ENCODE data around the gene ECSCR. TPM values are rescaled to one million over a fixed set of nuclear protein-coding genes. Genes with fewer than 3 reads are reported as not detected.

The ECSCR gene
- polyA plus RNA-seq, 1 donor: 21.9 TPM

DNA sequence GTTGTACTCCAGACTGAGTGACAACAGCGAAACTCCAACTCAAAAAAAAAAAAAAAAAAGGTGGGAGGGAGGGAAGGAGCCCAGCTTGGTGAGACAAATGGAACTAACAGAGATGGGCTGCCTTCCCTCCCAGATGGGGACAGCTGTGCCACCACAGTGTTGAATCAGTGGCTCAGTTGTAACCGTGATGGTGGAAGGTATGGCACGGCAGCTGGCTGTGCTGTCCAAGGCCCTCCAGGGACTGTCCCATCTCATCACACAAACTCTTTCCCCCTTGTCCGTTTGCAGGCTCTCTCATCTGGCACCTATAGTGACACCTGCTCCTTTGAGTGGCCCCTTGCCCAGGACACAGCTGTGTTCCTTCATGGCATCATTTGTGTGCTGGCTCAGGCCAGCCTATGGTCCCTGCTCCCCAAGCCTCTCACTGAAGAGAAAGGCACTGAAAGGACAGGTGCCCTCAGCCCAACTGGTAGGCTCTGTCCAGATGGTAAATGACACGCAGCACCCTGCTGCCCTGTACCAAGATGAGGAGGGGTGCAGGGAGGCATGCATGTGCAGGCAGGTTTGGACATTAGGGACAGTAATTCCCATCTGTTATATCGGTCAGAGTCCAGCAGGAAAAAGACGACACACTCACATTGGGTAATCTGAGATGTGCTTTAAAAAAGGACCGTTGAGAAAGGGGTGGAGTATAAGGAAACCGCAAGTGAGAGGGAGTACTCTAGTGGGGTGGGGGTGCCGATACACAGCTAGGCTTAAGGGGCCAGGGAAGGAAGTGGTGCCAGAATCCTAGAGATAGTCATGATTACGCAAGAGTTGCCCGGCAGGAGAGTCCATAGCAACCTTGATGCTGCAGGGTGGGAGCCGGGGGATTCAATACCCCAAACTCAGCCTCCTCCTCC, 12.6 kb upstream of the ECSCR start:
- DNase-seq: no peak

DNA sequence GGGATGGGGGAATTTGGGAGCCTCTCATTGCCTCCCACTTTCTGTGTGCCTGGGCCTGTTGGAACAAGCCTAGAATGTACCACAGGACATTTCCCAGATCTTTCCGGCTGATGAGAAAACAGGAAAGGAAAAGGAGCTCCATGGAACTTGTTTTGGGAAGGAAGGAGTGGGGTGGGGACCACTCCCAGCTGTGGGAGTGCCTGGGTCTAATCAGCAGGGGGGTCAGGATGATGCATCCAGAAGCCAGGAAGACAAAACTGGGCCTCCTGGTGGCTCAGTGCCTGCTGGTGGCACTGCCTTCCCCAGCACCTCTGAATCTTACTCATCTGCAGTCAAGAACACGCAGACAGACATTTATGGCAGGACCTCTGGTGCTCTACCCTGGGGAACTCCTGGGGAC, 11.0 kb upstream of the ECSCR start:
- no peak for DNase-seq

DNA sequence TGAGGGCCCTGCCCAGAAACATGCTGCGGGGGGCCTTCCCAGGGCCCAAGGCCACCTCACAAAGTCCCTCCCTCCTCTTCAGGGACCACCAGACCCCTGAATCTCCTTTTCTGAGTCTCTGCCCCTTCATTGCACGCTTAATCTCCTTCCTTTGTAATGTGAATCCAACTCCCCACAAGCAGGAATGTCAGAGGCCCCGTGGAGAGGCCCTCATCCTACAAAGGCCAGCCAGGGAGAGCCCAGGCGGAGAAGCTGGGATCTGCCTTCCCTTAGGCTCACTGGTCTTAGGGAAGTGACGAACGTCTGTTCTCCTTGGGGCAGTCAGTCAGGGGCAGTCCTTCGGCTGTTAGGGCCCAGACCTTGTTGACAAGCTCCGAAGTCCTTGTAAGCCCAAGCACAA, 10.6 kb upstream of the ECSCR start:
- DNase-seq: peak; percentile 51

DNA sequence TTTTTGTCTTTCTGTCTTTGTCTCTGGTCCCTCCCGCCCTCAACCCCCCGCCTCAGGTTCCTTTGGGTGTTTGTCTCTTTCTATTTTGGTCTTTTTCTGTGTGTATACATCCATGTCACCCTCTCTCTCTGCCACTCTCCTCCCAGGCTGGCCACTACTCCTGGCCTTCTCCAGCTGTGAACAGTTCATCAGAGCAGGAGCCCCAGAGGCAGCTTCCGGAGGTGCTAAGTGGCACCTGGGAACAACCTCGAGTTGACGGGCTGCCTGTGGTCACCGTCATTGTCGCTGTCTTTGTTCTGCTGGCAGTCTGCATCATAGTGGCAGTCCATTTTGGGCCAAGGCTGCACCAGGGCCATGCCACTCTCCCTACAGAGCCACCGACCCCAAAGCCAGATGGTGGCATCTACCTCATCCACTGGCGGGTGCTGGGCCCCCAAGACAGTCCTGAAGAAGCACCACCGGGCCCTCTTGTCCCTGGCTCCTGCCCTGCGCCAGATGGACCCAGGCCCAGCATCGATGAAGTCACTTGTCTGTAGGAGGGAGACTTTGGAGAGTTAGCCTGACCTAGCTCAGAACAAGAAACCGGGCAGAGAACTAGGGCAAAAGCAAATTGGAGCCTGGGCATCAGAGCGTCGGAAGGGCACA, 10.0 kb upstream of the ECSCR start:
- DNase-seq: no peak

DNA sequence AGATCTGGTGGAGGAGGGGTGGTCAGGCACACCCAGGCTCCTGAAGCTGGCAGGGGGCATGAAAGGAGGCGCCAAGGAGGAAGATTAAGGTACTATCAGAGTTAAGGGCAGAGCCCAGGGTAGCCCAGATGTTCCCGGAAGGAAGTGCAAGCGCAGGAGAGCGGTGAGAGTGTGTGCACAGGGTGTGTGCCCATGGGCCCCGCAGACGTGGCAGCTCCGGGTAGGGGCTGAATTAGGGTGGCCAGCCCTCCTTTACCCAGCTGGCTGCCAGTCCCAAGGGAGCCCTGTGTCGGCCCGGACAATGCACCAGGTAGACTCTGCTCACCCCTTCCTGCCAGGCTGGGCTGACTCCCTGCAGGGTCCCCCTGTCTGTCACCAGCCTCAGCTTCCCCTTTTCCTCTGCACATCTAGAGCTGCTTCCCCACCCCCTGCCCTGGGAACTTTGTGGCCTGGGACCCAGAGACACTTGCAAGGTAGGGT, 8.3 kb upstream of the ECSCR start, which contains the start of gene SMIM33:
Gene SMIM33 (plus strand): TSS at position 184 of the 480 bp plus-strand sequence. CDS start 118 bp downstream, at position 302.
- DNase-seq: no peak

DNA sequence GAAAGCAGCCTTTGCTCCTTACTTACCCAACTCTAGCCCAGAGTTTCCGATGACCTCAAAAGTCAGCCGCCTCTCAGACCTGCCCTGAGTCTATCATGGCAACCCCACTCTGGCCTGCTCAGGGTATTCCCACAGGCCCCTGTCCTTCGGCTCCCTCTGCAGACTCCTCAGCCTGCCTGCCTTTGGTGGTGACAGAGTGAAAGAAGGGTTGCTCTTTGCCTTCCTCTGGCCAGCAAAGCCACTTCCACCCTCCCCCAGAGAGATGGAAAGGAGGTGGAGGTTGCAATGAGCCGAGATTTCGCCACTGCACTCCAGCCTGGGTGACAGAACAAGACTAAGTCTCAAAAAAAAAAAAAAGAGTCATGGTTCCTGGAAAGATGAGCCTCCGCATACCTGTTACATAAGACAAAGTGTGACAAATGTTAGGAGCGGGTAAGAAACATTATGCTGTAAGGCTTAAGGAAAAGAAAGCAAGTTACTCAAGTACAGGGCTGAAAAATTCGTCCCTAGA, 5.9 kb upstream of the ECSCR start:
- no peak for DNase-seq

DNA sequence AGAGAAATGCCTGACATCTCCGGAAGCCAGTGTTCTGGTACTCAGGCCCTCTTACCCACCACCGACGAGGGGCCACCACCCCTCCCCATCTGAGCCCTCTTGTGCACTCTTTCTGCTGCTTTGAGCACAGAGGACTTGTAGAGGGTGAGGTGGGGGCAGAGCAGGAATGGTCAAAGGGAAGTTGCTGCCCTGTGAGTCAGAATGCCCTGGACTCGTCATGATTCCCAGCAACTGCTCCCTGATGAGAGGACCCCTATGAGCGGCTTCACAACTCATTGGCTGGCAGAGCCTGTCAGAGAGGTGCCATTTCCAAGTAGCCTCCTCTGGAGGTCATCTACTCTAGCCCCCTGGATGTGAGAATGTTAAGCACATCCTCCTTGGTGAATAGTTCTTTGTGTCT, 845 bp downstream of the ECSCR start:
- no peak for DNase-seq

DNA sequence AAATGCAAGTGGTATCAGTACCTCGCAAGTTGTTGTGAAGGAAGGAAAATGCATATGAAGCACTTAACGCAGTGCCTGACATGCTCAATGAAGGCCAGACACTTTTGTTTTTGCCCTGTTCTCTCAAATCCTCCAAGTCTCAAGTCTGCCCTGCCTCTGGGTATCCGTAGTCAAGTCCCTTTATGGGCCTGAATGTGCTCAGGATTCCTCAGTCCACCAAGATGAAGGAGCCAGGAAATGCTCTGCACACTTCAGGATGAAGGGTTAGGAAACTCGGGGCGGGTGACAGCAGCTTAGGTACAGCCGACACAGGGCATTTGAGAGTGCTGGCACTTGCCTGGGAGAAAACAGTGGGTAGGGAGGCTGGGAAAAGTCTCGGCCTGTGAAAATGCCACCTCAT, 1.4 kb downstream of the ECSCR start:
- DNase-seq: no peak

DNA sequence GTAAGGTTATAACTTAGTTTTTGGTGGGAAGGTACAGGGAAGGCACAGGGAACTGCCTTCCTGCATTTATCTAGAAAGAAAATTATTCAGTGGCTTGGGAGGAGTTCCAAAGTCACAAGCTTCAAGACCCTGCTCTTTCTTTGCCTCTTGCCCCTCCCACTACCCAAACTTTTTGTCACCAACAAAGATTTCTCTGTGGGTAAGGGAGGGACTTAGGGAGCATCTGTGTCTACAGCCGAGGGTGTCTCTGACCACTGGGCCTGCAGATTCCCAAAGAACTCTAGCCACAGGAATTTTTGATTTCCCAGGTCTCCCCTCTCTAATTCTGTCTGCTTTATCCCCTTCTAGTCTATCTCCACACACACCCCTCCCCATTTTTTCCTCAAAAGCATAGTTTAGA, 2.1 kb downstream of the ECSCR start:
- DNase-seq: no peak

DNA sequence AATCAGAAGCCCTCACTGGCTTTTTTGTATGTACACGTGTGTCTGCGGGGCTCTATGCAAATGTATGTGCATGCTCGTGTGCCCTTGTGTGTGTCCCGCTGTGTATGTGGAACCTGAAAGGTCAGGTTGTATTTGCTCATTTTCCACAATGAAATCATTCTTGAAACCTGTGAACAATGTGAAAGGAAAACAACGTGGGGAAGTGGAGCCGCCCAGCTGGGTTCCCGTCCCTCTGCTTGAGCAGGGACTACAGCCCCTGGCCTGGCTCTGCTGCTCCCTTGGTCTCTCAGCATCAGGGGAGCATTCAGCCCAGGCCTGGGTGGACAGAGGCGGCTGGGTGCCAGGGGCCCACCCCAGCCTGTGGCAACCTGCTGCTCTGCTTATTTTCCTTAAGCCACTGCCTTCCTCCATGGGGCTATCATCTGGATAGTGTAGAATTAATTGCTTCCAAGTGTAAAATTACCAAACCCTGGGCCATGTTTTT, 3.0 kb downstream of the ECSCR start:
- DNase-seq: no peak

DNA sequence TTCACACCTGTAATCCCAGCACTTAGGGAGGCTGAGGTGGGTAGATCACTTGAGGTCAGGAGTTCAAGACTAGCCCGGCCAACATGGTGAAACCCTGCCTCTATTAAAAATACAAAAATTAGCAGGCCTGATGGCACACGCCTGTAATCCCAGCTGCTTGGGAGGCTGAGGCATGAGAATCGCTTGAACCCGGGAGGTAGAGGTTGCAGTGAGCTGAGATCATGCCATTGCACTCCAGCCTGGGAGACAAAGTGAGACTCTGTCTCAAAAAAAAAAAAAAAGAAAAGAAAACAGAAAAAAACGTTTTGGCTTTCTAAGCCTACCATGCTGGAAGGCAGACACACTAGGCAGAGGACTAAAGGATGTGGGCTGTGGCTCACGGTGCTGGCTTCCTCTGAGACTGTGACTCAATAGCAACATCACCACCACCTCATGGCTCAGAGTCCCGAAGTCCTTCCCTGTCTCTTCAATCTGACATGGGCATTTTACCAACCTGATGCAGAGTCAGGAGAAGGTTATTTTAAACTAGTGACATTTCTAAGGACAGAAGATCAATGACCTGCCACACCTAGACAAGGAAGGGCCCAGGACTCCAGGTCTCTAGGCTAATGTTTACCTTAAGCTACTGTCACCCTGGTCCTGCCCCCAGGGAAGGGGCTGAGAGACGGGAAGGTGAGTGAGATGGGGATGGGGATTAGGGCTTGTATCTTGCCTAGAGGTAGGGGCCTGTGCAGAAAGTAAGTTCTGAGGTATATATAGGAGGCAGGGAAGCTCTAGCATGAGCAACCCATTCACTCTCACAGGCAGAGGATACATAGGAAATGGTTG, 3.7 kb downstream of the ECSCR start:
- DNase-seq: no peak

DNA sequence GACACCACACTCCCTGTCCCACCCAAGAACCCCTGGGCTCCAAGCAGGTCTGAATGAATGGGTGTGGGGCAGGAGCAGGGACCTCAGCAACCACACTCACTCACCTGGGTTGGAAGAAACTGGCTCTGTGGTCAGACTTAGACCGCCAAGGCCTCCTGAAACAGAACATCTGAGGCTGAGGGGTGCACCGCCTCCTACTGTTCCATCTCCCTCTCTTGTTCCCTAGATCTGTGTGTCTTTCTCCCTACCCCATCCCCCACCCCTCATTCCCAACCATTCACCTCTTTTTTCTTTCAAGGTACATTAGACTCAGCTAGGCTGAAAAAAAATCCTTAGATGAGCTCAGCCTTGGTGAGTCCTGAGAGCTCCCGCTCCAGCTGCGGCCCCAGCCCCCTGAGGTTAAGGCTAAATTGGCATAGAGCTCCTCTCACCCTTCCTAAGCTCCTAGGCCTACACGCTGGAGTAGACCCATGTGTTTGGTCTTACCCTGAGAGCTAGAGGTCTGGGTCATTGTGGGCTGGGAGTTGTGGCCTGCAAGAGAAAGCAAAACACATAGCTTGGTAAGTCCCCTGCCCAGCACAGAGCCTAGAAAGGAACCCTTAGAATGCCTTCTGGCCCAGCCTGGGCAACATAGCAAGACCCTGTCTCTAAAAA, 4.8 kb downstream of the ECSCR start:
- DNase-seq: no peak

DNA sequence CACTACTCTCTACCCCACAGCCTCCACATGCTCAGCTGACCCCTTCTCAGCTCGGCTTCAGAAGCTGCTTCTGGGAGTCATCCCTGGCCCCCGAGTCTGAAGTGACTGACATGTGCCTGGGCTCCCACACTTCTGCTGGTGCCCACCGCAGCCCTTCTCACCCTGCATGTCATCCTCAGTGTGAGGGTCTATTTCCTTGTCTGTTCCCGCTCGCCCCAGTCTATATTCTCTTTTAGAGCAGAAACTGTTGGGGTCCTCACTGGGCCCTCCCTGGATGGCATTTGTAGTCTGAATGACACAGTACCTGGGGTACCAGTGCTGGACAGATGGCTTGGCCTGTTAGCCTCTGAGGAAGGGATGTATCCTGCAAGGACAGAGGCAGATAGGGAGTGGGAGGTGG, 5.3 kb downstream of the ECSCR start:
- no peak for DNase-seq

DNA sequence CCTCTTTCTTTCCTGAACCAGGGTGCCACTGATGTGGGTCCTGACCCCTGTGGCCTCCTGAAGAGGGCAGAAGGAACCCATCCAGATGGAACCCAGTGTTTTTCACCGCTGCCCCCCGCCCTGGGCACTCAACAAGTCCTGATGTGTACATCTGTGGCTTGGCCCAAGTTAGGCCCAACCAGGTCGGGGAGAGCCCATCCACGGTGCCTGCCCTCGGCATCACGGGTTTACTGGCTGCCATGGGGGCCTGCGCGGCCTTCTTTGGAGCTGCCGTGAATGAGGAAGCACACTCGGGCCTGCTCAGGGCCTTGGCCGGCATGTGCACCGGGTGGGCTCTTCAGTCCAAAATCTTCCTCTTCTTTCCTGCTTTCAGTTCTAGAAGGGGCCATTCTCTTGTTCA, 5.8 kb downstream of the ECSCR start:
- DNase-seq: no peak

DNA sequence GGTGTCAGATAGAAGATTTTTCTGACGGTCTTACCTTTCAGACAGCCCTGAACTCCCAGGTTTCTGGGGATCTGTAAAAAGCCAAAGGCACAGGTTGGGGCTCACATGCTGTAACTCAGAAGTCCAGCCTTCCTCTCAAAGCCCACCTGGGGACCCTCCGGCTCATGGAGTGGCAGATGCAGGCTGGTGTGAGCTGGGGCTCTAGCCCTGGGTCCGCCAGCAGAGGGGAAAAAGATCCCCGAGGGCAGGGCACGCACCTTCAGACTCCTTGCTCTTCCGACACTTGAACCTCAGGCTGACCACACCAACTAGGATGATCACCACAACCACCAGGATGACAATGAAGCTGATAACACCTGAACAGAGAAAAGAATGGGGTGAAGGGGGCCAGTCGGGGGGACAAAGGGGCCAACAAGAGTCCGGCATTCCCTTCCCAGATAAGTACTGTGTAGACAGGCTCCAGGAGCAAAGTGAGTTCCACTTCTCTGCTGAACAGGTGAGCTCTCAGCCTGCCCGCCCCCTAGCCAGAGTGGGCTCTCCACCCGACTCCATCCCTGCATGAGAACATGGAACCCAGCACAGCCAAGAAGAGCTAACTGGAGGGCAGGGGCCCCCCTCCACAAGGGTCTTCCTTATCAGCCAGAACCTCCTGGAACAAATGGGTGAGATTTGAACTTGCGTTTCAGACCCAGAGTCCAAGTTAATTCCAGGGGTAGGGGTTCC, 7.8 kb downstream of the ECSCR start:
- no peak for DNase-seq

DNA sequence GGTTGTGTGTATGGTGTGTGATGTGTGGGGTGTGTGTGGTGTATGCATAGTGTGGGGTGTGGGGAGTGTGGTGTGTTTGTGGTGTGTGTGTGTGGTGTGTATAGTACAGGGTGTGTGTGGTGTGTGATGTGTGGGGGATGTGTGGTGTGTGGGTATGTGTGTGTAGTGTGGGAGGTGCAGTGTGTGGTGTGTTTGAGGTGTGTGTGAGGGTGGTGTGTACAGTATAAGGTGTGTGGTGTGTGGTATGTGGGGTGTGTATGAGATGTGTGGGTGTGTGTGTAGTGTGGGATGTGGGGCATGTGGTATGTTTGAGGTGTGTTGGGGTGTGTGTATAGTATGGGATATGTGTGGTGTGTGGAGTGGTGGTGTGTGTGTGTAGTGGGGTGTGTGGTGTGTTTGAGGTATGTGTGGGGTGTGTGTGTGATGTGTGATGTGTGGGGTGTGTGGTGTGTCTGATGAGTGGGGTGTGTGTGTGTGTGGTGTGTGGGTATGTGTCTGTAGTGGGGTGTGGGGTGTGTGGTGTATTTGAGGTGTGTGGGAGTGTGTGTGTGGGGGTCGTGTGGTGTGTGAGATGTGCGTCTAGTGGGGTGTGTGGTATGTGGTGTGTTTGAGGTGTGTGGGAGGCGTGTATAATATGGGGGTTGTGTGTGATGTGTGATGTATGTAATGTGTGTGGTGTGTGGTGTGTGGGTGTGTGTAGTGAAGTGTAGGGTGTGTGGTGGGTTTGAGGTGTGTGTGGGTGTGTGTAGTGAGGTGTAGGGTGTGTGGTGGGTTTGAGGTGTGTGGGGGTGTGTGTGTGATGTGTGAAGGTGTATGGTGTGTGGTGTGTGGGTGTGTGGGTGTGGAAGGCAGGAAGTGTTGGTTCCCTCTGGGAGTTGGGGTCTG, 8.6 kb downstream of the ECSCR start:
- DNase-seq: no peak

DNA sequence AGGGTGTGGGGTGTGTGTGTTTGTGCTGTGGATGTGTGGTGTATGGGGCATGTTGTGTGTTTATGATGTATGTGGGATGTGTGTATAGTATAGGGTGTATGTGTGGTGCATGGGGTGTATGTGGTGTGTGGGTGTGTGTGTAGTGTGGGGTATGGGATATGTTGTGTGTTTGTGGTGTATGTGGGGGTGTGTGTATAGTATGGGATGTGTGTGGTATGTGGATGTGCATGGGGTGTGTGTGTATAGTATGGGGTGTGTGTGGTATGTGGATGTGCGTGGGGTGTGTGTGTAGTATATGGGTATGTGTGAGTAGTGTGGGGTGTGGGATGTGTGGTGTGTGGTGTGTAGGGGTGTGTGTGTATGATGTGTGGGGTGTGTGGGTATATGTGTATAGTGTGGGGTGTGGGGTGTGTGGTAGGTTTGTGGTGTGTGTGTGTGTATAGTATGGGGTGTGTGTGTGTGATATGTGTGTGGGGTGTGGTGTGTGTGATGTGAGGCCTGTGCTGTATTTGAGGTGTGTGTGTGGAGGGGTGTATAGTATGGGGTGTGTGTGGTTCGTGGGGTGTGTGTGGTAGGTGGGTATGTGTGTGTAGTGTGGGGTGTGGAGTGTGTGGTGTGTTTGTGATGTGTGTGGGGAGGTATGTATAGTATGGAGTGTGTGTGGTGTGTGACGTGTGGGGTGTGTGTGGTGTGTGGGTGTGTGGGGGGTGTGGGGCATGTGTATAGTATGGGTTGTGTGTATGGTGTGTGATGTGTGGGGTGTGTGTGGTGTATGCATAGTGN, 10.5 kb downstream of the ECSCR start:
- DNase-seq: no peak

DNA sequence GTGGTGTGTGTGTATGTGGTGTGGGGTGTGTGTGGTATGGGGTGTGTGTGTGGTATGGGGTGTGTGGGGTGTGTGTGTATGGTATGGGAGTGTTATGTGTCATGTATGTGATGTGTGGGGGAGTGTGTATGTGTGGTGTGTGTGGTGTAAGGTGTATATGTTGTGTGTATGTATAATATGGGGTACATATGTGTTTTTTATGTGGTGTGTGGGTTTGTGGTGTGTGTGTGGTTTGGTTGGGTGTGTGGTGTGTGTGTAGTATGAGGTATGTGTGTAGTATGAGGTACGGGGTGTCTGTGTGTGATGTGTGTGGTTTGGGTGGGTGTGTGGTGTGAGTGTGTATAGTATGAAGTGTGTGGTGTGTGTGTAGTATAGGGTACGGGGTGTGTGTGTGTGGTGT, 11.4 kb downstream of the ECSCR start:
- no peak for DNase-seq

Measured in left kidney (tissue), 2 donors.